Right atrium auricular region (tissue), 2 donors: ENCODE data around the gene BRICD5. TPM values are rescaled to one million over a fixed set of nuclear protein-coding genes. Genes with fewer than 3 reads are reported as not detected.

Experiments used
- DNase-seq: peaks from one replicate; pipeline ENCODE4 v3.0.0-alpha.2; 2019; ENCODE audit warnings: low spot score
- H3K27ac ChIP-seq, 2 donors: fragments of 200-600 bp; sonication (generic); 1 replicate in 1 of 2; 2 replicates in 1 of 2; pipeline ENCODE4 v1.5.1; 2016 to 2019
- H3K27me3 ChIP-seq, 2 donors: fragments of 200-600 bp; sonication (generic); one replicate each; pipeline versions ENCODE4 v1.5.1 to v1.6.0; 2017 to 2019
- H3K36me3 ChIP-seq: fragments of 200-600 bp; sonication (generic); one replicate; pipeline ENCODE4 v1.5.1; 2016
- H3K4me1 ChIP-seq, 2 donors: fragments of 200-600 bp; sonication (generic); one replicate each; pipeline versions ENCODE4 v1.5.1 to v1.6.0; 2017 to 2019
- H3K4me3 ChIP-seq, 2 donors: fragments of 200-600 bp; sonication (generic); 1 replicate in 1 of 2; 2 replicates in 1 of 2; pipeline ENCODE4 v1.5.1; 2017 to 2019; ENCODE audit warnings: mild to moderate bottlenecking in 1 of 2, moderate library complexity in 1 of 2
- H3K9me3 ChIP-seq, 2 donors: fragments of 200-600 bp; sonication (generic); one replicate each; pipeline ENCODE4 v1.5.1; 2019
- total RNA-seq, 2 donors: library from RNA; depleted of rRNA; stranded (reverse); fragments of >200 nt; gene quantifications; one replicate each; pipeline ENCODE4 v1.1.0, GENCODE V29; 2016
- TF ChIP-seq, protein P1 (sequence below), 2 donors: fragments of 200-600 bp; sonication (generic); IDR thresholded peaks; one replicate each; pipeline ENCODE4 v1.5.1; 2019; ENCODE audit warnings: antibody characterized with exemption in 2 of 2

The BRICD5 gene
- total RNA-seq, 2 donors from 2014 or later: 1.2 to 1.6 TPM

DNA sequence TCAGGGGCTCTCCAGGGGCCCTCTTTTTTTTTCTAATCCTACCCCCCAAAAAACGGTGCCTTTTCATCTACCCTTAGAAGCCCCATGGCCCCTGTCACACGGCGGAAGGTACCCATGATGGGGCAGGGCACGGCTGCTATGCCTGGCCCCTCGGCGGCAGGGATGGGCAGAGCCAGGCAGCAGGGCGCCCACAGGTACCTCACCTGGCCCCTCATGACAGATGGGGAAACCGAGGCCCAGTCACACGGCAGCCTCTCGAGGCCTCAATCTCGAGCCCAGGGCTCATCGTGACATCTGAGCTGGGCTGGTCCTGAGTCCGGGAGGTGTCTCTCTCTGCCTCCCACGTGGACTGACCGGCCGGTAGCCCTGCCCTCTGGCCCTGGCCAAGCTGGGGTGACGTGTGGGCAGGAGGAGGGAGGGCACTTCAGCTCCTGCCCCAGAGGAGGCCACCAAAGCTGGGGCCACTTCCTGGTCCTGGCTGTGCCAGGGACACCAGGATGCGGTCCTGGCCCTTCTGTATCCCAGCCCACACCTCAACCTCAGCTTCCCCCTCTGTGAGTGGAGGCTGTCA is 43.5 kb downstream of the BRICD5 start:
- no peaks in the 10 kb centered on the region for H3K9me3 ChIP-seq
- TF ChIP-seq, protein P1, sequence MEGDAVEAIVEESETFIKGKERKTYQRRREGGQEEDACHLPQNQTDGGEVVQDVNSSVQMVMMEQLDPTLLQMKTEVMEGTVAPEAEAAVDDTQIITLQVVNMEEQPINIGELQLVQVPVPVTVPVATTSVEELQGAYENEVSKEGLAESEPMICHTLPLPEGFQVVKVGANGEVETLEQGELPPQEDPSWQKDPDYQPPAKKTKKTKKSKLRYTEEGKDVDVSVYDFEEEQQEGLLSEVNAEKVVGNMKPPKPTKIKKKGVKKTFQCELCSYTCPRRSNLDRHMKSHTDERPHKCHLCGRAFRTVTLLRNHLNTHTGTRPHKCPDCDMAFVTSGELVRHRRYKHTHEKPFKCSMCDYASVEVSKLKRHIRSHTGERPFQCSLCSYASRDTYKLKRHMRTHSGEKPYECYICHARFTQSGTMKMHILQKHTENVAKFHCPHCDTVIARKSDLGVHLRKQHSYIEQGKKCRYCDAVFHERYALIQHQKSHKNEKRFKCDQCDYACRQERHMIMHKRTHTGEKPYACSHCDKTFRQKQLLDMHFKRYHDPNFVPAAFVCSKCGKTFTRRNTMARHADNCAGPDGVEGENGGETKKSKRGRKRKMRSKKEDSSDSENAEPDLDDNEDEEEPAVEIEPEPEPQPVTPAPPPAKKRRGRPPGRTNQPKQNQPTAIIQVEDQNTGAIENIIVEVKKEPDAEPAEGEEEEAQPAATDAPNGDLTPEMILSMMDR (IDR thresholded peaks at IDR 0.05): no peak
- DNase-seq: no peak
- H3K27me3 ChIP-seq: no peaks in the 10 kb centered on the region
- H3K27ac ChIP-seq: no peak overlapping the region
- no peak overlapping the region for H3K4me3 ChIP-seq
- H3K36me3 ChIP-seq: peaks cover 33% of the 10 kb centered on the region
- H3K4me1 ChIP-seq: no peaks in the 10 kb centered on the region

DNA sequence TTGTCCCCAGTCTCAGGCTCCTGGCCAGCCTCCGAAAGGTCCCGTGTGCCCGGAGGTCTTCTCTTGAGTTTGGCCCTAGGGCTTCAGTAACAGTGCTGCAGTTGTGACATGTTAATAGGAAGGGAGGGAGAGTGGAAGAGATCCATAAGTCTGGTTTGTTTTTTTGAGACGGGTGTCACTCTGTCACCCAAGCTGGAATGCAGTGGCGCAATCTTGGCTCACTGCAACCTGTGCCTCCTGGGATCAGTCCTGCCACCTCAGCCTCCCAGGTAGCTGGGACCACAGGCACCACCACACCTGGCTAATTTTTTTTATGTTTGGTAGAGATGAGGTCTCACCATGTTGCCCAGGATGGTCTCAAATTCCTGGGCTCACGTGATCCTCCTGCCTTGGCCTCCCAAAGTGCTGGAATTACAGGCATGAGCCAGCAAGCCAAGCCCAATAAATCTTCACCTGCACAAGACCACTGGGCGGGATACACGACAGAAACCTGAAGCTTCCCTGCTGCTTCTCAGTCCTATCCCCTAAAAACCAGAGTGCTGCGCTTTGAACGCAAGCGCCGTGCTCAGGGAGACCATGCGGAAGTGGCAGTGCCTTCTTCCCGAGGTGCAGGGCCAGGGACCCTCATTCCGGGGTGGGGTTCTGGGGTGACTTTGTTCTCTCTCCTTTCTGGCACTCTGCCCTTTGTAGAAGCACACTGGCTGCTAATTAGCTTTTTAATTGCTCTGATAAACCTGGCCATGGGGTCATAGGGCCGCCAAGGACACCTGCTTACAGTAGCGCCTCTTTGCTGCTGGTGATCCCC is 44.2 kb downstream of the BRICD5 start:
- Histone ChIP-seq H3K36me3 (peaks cover 26% of the 10 kb centered on the region), H3K9me3 (no peaks in the 10 kb centered on the region), H3K27me3 (no peaks in the 10 kb centered on the region), H3K4me3 (no peak overlapping the region), H3K27ac (no peak overlapping the region), H3K4me1 (peaks cover 0 to 5% of the 10 kb centered on the region in 2 donors)
- TF ChIP-seq, protein P1 (IDR thresholded peaks at IDR 0.05): no peak
- DNase-seq: no peak

DNA sequence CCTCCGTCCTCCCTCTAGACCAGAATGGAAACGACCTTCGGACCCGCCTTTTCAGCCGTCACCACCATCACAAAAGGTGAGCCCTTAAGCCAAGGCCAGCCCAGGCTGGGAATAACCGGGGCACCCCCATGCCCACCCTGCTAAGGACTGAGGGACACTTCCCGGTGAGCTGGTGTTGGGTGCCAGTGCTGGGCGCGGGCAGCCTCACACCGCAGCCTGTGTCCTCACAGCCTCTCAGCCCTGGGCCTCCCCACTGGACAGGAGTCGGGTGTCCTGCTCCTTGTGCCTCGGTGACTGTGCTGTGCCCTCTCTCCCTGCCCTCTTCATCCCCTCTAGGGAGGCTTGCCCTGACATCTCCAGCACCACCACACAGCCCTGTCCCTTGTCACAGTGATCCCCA is 44.8 kb downstream of the BRICD5 start:
- Histone ChIP-seq H3K36me3 (peaks cover 22% of the 10 kb centered on the region), H3K4me1 (peaks cover 0 to 10% of the 10 kb centered on the region in 2 donors), H3K27me3 (no peaks in the 10 kb centered on the region), H3K9me3 (no peaks in the 10 kb centered on the region), H3K4me3 (no peak overlapping the region), H3K27ac (no peak overlapping the region)
- DNase-seq: no peak
- TF ChIP-seq, protein P1 (IDR thresholded peaks at IDR 0.05): no peak

DNA sequence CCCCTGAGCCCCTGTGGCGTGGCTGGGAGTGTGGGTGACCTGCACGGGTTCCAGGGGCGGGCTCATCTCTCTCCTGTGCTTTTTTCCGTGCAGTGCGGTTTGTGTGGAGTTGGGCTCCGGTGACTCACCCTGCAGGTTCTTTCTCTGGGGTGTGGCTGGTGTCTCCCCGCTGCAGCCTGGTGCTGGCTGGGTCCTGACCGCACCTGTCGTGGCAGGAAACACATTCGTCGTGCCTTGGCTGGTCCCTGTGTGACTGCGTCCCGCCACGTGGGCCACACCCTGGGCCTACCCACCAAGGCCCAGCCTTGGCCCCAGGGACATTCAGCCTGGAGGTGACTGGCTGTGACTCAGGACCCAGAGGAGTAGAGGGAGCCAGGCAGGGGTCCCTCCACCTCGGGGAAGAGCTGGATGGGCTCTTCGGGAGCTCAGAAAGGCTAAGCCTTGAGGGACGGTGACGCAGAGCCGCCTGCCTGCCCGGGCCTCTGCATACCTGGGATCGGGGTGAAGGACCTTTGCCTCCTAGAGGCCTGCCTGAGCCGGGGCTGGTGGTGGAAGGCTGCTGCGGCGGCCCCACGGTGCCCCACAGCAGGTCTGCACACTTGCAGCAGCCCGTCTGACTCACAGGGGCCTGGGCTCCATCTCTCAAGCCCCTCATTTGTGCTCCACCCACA is 47.3 kb downstream of the BRICD5 start:
- Histone ChIP-seq H3K9me3 (no peaks in the 10 kb centered on the region), H3K27ac (no peak overlapping the region), H3K4me1 (peaks cover 0 to 35% of the 10 kb centered on the region in 2 donors), H3K4me3 (no peak overlapping the region), H3K27me3 (no peaks in the 10 kb centered on the region), H3K36me3 (peaks cover 22% of the 10 kb centered on the region)
- TF ChIP-seq, protein P1 (IDR thresholded peaks at IDR 0.05): no peak
- no peak for DNase-seq

DNA sequence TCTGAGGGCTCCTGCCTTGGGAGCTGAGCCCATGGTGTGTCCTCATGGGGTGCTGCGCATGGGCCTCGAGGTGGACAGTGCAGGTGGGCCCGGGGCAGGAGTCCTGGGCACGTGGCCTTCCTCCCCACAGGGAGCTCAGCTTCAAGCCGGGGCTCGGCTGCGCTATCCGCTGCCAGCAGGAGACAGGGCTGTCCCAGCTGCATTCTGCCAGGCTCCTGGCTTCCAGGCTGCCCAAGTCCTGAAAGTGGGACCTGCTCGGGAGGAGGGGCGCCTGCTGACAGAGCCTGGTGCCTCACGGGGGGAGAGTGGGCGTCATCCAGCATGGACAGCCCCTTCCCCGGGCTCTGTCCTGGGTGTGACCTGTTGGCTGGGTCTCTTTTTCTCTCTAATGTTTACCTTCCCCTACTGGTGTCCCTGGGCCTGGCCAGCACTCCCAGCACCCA is 48.0 kb downstream of the BRICD5 start:
- no peak for DNase-seq
- Histone ChIP-seq H3K27ac (no peak overlapping the region), H3K9me3 (no peaks in the 10 kb centered on the region), H3K27me3 (no peaks in the 10 kb centered on the region), H3K4me1 (peaks cover 0 to 39% of the 10 kb centered on the region in 2 donors), H3K36me3 (peaks cover 16% of the 10 kb centered on the region), H3K4me3 (no peak overlapping the region)
- TF ChIP-seq, protein P1 (IDR thresholded peaks at IDR 0.05): no peak
